Cerebellar cortex (tissue), 1 donor: Measurements from ENCODE around the gene AMPD1.

Source experiments
- DNase-seq: peaks from one replicate; pipeline ENCODE4 v3.0.0-alpha.2; 2015; ENCODE audit warnings: low spot score

The AMPD1 gene

GRCh38 chr1:114695430-114696058 lies at the start of gene AMPD1:
TSS of gene AMPD1 (minus strand) at chr1:114695546. CDS start at chr1:114695471, 75 bp downstream.
- DNase-seq, result no peak

GRCh38 chr1:114741963-114742746 lies 46.8 kb upstream of the AMPD1 start:
- DNase-seq, result no peak

GRCh38 chr1:114740331-114740730 lies 45.0 kb upstream of the AMPD1 start:
- DNase-seq, result no peak

GRCh38 chr1:114737314-114737849 lies 42.0 kb upstream of the AMPD1 start:
- no peak for DNase-seq

- no peak for DNase-seq
These were observed 40.1 kb upstream of the AMPD1 start for GRCh38 chr1:114735479-114735878.

GRCh38 chr1:114729782-114730181 lies 34.4 kb upstream of the AMPD1 start:
- DNase-seq, result no peak

- DNase-seq, result no peak
These were observed 33.2 kb upstream of the AMPD1 start for GRCh38 chr1:114728553-114728952.

- no peak for DNase-seq
These were observed 29.9 kb upstream of the AMPD1 start for GRCh38 chr1:114725230-114725629.

GRCh38 chr1:114723915-114724314 lies 28.6 kb upstream of the AMPD1 start:
- DNase-seq, result no peak

- no peak for DNase-seq
These were observed 28.1 kb upstream of the AMPD1 start for GRCh38 chr1:114723457-114723856.

GRCh38 chr1:114720492-114720891 lies 25.1 kb upstream of the AMPD1 start:
- DNase-seq, result no peak

- no peak for DNase-seq
These were observed 24.1 kb upstream of the AMPD1 start for GRCh38 chr1:114719424-114719787.

GRCh38 chr1:114718661-114719423 lies 23.5 kb upstream of the AMPD1 start:
- DNase-seq, result no peak

- DNase-seq, result peak; percentile 86
These were observed 21.2 kb upstream of the AMPD1 start, which contains the start of gene NRAS for GRCh38 chr1:114716304-114717170. TSS of gene NRAS (minus strand) at chr1:114716771. CDS start at chr1:114716160, 611 bp downstream.

- no peak for DNase-seq
These were observed 20.6 kb upstream of the AMPD1 start for GRCh38 chr1:114715952-114716303.

- DNase-seq, result no peak
These were observed 17.6 kb upstream of the AMPD1 start for GRCh38 chr1:114712977-114713376.

- no peak for DNase-seq
These were observed 15.0 kb upstream of the AMPD1 start for GRCh38 chr1:114710360-114710759.

GRCh38 chr1:114707604-114708003 lies 12.3 kb upstream of the AMPD1 start:
- no peak for DNase-seq

- DNase-seq, result no peak
These were observed 7.9 kb upstream of the AMPD1 start for GRCh38 chr1:114703242-114703641.

- DNase-seq, result no peak
These were observed 7.4 kb upstream of the AMPD1 start for GRCh38 chr1:114702737-114703136.

GRCh38 chr1:114701931-114702330 lies 6.6 kb upstream of the AMPD1 start:
- no peak for DNase-seq
